Kidney glomerular epithelial cell (primary cell): ENCODE results near the gene SF3B2.
"Not testable (repeated sequence)": the region's sequence is repeated elsewhere in the genome, so short reads cannot be mapped to it uniquely, and the experiment has no call there.

Experiments
- DNase-seq: peaks from one replicate; lab custom pipeline; 2025; lab: John Stamatoyannopoulos, UW

The SF3B2 gene

DNA sequence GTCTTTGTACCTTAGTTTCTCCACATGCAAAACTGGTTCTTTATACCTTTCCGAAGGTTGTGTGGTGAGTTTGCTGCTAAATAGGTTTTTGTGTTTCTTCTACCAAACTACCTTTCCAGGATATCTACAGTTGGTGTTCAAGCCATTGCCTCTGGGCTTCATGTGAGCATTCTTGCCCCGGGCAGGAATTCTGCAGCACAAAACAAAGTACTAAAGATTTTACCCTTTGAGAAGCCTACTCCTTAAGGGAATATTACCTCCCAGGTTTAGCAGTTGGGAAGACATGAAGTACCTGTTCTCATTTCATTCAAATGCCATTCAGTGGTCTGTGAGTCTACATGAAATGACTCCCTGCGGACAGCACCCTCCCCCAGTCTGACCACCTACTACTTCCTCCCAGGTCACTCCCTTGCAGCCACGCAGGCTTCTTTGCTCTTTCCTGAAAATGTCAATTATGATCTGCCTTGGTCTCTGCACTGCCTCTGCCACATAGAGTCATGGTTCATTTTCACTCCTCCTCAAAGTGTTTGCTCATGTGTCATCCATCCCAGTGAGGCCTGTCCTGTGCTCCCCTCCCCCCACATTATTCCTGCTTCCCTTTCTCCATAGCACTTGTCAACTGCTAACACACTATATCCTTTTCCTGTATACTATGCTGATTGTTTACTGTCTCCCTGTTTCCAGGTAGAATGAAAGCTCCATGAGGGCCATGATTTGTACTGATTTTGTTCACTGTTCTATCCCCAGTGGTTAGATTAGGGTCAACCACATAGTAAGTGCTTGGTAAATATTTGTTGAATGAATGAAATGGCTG is 54.8 kb downstream of the SF3B2 start:
- peak; percentile 22 for DNase-seq

DNA sequence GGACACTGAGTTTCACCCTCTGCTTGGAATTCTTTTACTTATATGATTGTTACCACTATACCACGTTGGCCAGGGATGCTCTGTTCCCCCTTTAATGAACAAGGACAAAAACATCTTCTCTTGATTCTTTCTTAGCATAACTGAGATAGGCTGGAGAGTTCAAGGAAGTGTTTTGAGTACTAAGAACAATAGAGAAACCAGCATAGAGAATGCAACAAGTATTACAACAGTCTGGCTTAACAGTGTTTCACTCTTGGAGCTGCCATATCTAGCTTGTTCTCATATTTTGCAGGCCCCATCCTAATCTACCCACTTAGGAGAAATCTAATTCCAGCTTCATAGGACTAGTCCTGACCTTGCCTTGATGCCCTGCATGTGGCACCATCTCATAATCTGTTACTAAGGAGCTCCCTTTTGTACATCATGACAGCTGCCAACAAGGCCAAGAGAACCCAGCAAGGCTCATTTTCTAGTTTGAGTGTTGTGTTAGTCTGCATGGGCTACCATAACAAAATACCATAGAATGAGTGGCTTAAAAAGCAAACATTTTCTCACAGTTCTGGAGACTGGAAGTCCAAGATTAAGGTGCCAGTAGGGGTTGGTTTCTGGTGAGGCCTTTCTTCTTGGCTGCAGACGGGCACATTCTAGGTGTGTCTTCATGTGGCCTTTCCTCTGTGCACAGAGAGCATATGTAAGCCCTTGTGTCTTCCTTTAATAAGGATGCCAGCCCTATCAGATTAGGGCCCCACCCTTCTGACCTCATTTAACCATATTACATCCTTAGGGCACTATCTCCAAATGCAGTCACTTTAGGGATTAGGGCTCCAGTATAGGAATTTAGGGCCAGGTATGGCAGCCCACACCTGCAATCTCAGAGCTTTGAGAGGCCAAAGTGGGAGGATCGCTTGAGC is 55.7 kb downstream of the SF3B2 start:
- no peak for DNase-seq

DNA sequence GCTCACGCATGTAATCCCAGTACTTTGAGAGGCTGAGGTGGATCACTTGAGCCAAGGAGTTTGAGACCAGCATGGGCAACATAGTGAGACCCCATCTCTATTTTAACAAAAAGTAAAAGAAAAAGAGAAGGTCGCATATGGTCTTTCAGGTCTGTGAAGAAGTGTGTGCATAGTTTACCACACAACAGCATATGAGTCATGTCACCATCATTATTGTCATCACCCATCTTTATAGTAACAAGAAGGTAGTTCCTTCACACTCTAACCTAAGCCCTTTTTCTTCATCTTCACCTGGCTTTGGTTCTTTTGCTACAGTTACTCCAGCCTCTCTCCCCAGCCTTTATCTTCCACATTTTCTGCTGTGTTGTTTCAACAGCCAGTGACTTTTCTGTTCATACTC is 57.1 kb downstream of the SF3B2 start:
- no peak for DNase-seq

DNA sequence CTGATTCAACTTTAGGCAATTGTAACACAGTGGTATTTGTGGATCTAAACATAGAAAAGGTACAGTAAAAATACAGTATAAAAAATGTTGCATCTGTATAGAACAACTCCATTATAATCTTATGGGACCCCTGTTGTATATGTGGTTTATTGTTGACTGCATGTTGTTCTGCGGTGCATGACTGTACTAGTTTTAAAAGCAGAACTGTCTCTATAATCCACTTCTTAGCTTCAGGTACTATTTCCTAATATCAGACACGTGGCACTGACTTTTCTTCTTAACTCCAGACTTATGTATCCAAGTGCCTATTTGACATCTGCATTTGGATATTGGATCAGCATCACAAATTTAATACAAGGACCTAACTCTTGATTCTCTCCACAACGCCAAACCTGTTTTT is 59.0 kb downstream of the SF3B2 start:
- DNase-seq, result no peak

DNA sequence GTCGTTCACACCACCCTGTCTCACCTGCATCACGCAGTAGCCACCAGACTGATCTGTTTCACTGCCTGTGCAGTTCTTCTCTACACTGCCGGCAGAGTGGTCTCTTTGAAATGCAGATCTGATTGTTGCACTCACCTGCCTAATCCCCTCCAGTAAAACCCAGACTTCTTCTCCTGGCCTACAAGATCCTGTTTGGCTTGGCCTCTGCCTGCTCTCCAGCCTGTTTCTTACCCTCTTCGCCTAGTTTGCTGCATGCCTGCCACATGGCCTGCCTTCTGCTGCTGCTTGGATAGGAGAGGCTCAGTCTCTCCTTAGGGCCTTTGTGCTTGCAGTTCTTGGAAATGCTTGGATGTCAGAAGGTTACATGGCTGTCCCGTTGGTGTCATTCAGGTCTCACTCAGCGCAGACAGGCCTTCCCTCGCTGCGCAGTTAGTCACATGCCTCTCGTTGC is 59.9 kb downstream of the SF3B2 start:
- no peak for DNase-seq

DNA sequence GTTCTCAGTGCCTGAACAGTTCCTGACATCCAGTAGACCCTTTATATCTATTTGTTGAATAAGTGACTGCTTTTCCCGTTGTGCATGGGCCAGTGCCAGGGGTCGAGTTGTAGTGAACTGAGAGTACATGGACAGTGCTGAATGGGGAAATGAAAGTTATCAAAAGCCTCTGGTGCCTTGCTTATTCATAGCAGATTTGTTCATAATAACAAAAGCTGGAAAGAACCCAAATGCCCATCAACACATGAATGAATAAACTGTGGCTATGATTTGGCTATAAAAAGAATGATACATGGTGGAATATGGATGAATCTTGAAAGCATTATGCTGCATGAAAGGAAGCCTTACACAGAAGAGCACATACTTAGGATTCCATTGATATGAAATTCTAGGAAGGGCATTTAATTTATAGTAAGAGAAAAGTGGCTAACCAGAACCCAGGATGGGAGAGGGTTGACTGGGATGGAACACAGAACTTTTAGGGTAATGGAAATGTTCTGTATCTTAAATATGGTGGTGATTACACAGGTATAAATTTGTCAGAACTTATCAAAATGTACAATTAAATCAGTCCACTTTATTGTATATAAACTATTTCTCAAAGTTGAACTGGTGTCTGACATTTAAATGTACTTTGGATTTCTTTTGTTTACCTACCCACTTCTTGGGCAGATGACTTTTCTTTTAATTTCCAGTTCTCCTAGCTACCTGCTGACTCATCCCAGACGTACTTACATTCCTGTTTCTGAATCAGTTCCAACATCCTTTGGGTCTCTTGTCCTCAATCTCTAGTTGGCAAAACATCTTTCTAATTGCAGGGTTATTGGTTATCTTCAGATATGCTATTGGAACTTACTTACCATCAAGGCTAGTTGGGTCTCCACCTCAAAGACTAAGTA is 60.7 kb downstream of the SF3B2 start:
- DNase-seq, result peak; percentile 84

DNA sequence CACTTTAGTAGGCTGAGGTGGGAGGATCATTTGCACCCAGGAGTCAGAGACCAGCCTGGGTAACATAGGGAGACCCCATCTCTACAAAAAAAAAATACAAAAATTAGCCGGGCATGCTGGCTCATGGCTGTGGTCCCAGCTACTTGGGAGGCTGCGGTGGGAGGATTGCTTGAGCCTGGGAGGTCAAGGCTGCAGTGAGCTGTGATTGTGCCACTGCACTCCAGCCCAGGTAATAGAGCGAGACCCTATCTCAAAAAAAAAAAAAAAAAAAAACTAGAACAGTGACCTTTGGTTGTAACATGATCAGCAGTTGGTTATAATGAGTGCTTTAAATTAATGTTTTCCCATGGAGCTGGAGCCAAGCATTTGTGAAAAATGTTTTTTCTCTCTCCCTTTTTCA is 62.8 kb downstream of the SF3B2 start:
- not testable (repeated sequence) for DNase-seq

DNA sequence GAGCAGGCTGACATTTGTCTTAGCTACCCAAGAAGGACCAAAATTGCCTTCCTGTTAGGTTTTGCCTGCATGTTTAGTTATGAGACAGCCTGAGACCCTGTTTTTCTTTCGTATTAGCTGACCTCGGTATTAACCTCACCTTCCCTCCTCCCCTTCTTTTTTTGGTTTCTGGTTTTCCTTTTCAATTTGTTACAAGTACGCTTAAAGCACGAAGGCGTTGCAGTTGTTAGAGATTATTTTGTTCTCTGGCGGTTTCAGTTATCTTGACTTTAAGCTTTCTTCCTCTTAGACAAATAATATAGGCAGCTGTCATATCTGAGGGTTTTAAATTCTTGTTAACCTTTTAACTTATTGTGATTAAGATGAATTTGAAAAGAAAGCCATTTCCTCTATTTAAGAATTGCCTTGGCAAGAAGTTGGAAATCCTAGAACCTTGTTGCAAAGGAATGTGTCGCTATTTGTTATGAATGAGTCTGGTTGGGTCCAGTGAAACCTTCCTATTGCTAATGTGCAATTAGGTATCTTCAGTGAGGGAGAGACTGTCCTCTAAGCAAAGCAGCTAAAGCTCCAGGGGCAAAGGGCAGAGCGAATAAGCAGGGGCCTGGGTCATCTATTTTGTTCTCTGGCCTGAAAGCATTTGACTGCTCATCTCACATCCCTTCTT is 63.6 kb downstream of the SF3B2 start:
- no peak for DNase-seq

DNA sequence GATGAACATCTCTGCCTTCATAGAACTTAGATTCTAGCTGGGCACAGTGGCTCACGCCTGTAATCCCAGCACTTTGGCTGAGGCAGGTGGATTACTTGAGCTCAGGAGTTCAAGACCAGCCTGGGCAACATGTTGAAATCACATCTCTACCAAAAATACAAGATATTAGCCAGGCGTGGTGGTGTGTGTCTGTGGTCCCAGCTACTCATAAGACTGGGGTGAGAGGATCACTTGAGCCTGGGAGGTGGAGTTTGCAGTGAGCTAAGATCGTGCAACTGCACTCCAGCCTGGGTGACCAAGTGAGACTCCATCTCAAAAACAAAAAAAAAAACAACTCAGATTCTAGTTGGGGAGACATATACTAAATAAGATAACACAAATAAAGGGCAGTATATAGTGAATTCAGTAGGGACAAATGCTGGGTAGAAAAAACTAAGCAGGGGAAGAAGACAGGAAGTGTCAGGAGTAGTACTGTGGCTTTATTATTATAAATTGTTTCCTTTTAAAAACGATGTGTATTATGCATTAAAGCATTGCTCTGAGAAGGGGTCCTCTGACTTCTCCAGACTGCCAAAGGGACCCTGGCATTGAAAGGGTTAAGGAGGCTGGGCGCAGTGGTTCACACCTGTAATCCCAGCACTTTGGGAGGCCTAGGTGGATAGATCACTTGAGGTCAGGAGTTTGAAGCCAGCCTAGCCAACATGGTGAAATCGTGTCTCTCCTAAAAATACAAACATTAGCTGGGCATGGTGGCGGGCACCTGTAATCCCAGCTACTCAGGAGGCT is 64.6 kb downstream of the SF3B2 start:
- no peak for DNase-seq

DNA sequence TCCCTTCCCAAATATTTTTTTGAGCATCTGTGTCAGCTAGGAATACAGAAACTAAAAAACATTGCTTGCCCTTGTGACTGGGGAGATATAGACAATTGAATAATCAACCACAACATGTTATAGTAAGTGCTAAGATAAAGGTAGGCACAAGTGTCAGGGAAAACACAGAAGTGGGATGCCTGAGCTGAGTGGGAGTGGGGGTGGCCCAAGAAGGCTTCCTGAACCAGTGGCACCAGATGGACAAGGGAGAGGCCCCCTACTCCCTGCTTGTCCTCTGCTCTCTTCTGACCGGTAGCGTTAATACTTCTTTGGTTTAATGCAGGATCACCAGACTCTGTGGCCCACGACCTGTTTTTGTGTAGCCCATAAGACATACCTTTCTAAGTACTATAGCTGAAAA is 66.7 kb downstream of the SF3B2 start:
- DNase-seq, result no peak
